Subcutaneous adipose tissue (tissue), 4 donors: ENCODE results near the gene FBXO7. TPM values are rescaled to one million over a fixed set of nuclear protein-coding genes. Genes with fewer than 3 reads are reported as not detected.

Experiments
- total RNA-seq, 4 donors: library from RNA; depleted of rRNA; stranded (reverse); fragments of >200 nt; gene quantifications; one replicate each; pipeline ENCODE4 v1.1.0, GENCODE V29; 2016
- TF ChIP-seq, protein P1 (sequence below): fragments of 450-650 bp; IDR thresholded peaks from one replicate; pipeline ENCODE4 v1.5.1; 2016; ENCODE audit warnings: low read depth, mild to moderate bottlenecking, control low read depth, antibody characterized with exemption, moderate library complexity

Gene FBXO7
- total RNA-seq, 4 donors from 2014 or later, result 85.1 to 101 (median 93.8) TPM

GRCh38 chr22:32490279-32490678, 15.7 kb downstream of the FBXO7 start:
- TF ChIP-seq, protein P1, sequence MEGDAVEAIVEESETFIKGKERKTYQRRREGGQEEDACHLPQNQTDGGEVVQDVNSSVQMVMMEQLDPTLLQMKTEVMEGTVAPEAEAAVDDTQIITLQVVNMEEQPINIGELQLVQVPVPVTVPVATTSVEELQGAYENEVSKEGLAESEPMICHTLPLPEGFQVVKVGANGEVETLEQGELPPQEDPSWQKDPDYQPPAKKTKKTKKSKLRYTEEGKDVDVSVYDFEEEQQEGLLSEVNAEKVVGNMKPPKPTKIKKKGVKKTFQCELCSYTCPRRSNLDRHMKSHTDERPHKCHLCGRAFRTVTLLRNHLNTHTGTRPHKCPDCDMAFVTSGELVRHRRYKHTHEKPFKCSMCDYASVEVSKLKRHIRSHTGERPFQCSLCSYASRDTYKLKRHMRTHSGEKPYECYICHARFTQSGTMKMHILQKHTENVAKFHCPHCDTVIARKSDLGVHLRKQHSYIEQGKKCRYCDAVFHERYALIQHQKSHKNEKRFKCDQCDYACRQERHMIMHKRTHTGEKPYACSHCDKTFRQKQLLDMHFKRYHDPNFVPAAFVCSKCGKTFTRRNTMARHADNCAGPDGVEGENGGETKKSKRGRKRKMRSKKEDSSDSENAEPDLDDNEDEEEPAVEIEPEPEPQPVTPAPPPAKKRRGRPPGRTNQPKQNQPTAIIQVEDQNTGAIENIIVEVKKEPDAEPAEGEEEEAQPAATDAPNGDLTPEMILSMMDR, result no peak

DNA sequence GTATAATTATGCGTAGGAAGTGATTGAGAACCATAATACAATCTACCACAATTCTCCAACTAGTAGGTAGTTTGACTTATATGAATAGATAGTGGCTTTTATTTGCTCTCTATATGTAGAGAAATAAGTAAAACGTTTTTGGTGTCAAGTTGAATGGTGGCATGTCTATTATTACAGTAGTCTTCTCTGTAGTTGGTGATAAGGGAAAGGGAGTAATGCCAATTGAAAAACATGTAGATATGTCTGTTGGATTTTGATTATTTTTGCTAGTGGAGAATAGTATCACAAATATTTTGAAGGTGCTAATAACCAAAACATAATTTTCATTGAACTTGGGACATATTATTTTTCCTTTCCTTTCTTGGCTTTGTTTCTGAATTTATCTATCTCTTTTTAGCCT, 17.5 kb downstream of the FBXO7 start:
- TF ChIP-seq, protein P1, result no peak

DNA sequence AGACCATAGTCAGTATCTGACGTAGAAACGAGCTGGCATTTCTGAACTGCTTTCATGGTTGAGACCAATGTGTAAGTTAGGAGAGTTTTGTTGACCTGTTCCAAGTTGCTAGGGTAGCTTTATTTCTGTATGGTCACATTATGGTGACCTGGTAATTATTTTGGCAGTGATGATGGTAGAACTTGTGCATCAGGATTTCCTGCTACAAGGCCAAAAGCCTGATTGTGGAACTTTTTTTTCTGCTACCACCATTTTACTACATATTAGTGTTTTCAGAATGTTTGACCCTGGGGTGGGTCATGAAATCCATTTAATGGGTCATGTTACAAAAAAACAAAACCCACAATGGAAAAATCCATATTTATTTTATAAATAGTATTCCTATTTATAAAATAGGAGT, 18.9 kb downstream of the FBXO7 start:
- TF ChIP-seq, protein P1, result no peak

GRCh38 chr22:32494971-32495370, 20.4 kb downstream of the FBXO7 start:
- TF ChIP-seq, protein P1, result no peak

DNA sequence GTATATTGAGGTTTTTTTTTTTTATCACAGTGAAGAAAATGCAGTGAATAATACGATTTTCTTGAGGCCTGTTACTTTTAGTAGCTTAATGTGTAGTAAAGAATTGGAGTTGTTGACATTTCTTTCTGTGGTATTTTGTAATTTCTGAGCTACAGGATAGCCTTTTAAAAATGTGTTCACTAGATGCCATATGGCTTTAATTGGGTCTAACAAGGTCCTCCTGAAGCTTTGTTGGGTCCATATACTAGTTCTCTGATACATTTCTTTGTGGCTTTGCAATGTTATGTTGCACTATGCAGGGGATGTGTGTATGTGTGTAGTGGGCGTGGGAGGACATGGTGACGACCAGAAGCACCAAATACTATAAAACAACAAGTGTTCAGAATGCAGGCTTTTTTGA, 25.1 kb downstream of the FBXO7 start:
- TF ChIP-seq, protein P1, result no peak

DNA sequence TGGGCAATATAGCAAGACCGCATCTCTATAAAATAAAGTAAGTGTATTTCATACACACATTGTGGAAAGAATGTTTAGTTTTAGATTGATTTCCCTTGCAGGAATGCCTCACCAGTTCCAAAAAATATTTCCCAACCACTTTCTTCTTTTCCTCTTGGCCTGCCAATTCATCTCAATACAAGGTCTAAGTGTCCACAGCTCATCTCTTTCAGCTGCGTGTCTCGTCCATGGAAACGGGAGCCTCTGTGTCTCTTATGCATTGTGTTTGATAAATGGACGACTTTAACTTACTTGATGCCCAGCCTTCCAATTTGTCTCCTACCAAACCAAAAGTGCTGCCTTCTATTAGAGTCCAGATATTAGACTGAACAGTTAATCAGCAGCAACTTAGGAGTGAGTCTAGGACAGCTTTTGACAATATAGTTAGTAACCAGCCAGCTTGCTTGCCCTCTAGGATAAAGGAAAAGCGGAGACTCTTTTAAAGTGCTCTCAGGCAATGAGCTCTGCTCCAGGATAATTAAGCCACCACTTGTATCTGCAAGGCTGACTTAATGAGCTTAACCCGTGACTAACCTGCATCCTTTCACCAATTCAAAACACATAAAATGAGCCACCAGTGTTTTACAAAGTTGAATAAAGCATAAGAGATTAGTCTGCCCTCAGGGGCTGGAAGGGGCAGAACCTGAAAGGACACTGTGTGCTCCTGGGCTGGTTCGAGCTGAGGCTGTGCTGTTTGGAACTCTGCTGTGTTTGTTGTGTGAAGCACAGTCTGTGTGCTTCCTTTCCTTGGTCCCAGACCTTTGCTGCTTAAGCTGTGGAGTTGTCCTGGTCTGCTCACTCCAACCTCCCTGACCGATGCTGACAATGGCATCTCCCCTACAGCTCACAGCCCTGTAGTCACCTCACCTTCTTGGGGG, 27.5 kb downstream of the FBXO7 start:
- TF ChIP-seq, protein P1, result no peak

DNA sequence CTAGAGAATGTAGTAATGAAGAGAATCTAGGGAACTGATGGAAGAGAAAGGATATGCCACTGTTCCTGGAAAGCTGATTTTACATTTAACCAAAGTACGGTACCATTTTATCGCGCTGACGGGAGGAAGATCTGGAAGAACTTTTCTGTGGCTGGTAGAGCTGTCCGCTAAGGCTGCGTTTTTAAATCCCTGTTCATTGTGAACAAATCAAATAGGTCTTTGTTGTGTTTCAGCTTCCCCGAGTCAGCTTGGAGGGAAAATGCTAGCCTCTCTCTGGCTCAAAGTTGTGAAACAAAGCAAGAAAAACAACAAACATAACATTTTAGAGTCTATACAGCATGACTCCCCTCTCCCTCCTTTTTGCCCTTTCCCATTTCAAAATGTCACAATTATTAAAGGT, 34.4 kb downstream of the FBXO7 start:
- TF ChIP-seq, protein P1, result no peak
